Esophagus muscularis mucosa (tissue), 4 donors: ENCODE measurements around the gene RMRP. TPM values are rescaled to one million over a fixed set of nuclear protein-coding genes. Genes with fewer than 3 reads are reported as not detected.

Experiments used
- DNase-seq: peaks from one replicate; pipeline ENCODE4 v3.0.0-alpha.2; 2017; ENCODE audit errors: extremely low spot score
- H3K27ac ChIP-seq, 4 donors: fragments of 200-600 bp; sonication (generic); replicated peaks in 1 of 4; 1 replicate in 3 of 4; 2 replicates in 1 of 4; pipeline ENCODE4 v1.5.1; 2016 to 2019; ENCODE audit warnings: mild to moderate bottlenecking in 1 of 4
- H3K27me3 ChIP-seq, 4 donors: fragments of 200-600 bp; sonication (generic); one replicate each; pipeline versions ENCODE4 v1.5.1 to v1.6.0; 2016 to 2019
- H3K36me3 ChIP-seq, 4 donors: fragments of 200-600 bp; sonication (generic); one replicate each; pipeline ENCODE4 v1.5.1; 2016 to 2019
- H3K4me1 ChIP-seq, 4 donors: fragments of 200-600 bp; sonication (generic); one replicate each; pipeline ENCODE4 v1.5.1; 2016 to 2019
- H3K4me3 ChIP-seq, 4 donors: fragments of 200-600 bp; sonication (generic); 1 replicate in 2 of 4; 2 replicates in 2 of 4; pipeline ENCODE4 v1.5.1; 2016 to 2019; ENCODE audit warnings: mild to moderate bottlenecking in 4 of 4, moderate library complexity in 1 of 4
- H3K9me3 ChIP-seq, 4 donors: fragments of 200-600 bp; sonication (generic); 1 replicate in 3 of 4; 2 replicates in 1 of 4; pipeline ENCODE4 v1.5.1; 2016 to 2019
- EP300 ChIP-seq: sonication (generic); formaldehyde crosslinking; IDR thresholded peaks from one replicate; pipeline ENCODE4 v1.6.1; 2017; ENCODE audit warnings: antibody characterized with exemption
- POLR2A ChIP-seq: fragments of 450-650 bp; IDR thresholded peaks from one replicate; pipeline ENCODE4 v1.6.1; 2017; ENCODE audit warnings: antibody characterized with exemption, moderate library complexity, mild to moderate bottlenecking, low read depth
- POLR2AphosphoS5 ChIP-seq, 2 donors: sonication (generic); formaldehyde crosslinking; IDR thresholded peaks; one replicate each; pipeline ENCODE4 v1.6.1; 2017; ENCODE audit warnings: antibody characterized with exemption in 2 of 2
- WGBS: methylation state at CpG from one replicate; pipeline ENCODE4 v1.1.5; 2018; 5-methylcytosine and 5-hydroxymethylcytosine counted together
- intact Hi-C: fragments of 100-400 bp; cut with DNase I; formaldehyde crosslinking; loops from one replicate; pipeline ENCODE4 v1.15.1; 2023
- total RNA-seq, 4 donors: library from RNA; depleted of rRNA; stranded (reverse); fragments of >200 nt; gene quantifications; one replicate each; pipeline versions ENCODE4 v1.1.0 to v1.2.1, GENCODE V29; 2016
- TF ChIP-seq, protein P1 (sequence below), 3 experiments: fragments of 200-600 bp in 2 of 3; fragments of 450-650 bp in 1 of 3; sonication (generic) in 2 of 3; IDR thresholded peaks; one replicate each; pipeline ENCODE4 v1.5.1; 2017 to 2019; ENCODE audit warnings: antibody characterized with exemption in 3 of 3, mild to moderate bottlenecking in 2 of 3, moderate library complexity in 1 of 3

RMRP gene
- total RNA-seq, 4 donors from 2014 or later, result 1,899 to 6,162 (median 2,510) TPM

DNA sequence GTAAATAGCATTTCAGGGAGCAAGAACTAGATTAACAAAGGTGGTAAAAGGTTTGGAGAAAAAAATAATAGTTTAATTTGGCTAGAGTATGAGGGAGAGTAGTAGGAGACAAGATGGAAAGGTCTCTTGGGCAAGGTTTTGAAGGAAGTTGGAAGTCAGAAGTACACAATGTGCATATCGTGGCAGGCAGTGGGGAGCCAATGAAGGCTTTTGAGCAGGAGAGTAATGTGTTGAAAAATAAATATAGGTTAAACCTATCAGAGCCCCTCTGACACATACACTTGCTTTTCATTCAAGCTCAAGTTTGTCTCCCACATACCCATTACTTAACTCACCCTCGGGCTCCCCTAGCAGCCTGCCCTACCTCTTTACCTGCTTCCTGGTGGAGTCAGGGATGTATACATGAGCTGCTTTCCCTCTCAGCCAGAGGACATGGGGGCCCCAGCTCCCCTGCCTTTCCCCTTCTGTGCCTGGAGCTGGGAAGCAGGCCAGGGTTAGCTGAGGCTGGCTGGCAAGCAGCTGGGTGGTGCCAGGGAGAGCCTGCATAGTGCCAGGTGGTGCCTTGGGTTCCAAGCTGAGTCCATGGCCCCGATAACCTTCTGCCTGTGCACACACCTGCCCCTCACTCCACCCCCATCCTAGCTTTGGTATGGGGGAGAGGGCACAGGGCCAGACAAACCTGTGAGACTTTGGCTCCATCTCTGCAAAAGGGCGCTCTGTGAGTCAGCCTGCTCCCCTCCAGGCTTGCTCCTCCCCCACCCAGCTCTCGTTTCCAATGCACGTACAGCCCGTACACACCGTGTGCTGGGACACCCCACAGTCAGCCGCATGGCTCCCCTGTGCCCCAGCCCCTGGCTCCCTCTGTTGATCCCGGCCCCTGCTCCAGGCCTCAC is 15.6 kb upstream of the RMRP start, which contains the start of gene CA9:
Gene CA9 (plus strand): TSS at position 797 of the 893 bp plus-strand sequence. CDS start 32 bp downstream, at position 829.
- peak within 1 kb of the TSS; percentile 36 to 69 (median 62) for H3K27ac ChIP-seq
- 49% methylated on average over 9 of the region's 10 CpGs for WGBS

DNA sequence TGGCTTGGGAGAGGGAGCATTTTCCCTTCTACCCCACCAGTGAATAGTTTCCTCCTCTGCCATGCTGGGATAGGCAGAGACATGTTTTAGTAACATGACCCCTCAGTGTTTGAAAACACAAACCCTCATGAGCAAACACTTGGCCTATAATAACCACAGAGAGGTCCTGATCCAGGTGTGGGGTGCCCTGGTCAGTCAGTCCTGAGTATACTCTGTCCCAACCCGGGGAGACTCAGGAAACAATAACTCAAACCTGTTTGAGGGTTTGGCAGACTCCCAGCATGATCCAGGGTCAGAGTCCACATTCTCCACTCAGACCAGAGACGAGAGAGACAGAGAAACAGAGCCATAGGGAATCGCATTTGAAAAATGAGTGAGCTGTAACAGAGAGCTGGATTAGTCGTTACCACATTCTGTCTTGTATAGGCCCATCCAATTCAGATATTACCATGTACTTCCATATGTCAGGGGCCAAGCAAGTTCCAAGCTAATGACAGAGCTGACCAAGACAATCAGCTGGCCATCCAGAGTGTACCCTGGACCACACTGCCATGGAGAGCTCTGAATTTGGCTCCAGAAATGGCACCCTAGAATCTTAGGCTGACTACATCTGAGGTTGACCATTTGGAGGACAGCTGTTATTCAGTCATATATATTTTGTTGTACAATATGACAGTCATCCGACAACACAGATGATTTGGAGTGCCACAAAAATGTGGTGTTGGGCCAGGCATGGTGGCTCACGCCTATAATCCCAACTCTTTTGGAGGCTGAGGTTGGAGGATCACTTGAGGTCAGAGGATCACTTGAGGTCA is 11.7 kb upstream of the RMRP start:
- H3K4me1 ChIP-seq, result peaks cover 25 to 38% (median 33%) of the 10 kb centered on the region in 4 donors
- no peak overlapping the region for H3K27ac ChIP-seq
- H3K27me3 ChIP-seq, result no peaks in the 10 kb centered on the region
- H3K4me3 ChIP-seq, result no peak overlapping the region
- intact Hi-C loops, result no loop called here
- no peak for TF ChIP-seq POLR2A
- TF ChIP-seq EP300, result no peak
- TF ChIP-seq, protein P1, sequence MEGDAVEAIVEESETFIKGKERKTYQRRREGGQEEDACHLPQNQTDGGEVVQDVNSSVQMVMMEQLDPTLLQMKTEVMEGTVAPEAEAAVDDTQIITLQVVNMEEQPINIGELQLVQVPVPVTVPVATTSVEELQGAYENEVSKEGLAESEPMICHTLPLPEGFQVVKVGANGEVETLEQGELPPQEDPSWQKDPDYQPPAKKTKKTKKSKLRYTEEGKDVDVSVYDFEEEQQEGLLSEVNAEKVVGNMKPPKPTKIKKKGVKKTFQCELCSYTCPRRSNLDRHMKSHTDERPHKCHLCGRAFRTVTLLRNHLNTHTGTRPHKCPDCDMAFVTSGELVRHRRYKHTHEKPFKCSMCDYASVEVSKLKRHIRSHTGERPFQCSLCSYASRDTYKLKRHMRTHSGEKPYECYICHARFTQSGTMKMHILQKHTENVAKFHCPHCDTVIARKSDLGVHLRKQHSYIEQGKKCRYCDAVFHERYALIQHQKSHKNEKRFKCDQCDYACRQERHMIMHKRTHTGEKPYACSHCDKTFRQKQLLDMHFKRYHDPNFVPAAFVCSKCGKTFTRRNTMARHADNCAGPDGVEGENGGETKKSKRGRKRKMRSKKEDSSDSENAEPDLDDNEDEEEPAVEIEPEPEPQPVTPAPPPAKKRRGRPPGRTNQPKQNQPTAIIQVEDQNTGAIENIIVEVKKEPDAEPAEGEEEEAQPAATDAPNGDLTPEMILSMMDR (IDR thresholded peaks at IDR 0.05), result no peak
- no peak for TF ChIP-seq POLR2AphosphoS5 (IDR thresholded peaks at IDR 0.05)
- DNase-seq, result no peak
- no peaks in the 10 kb centered on the region for H3K36me3 ChIP-seq
- H3K9me3 ChIP-seq, result no peaks in the 10 kb centered on the region
- 87% methylated on average over 5 of the region's 6 CpGs for WGBS

More for the DNA sequence above, 15.6 kb upstream of the RMRP start, which contains the start of gene CA9:
- peaks cover 21 to 34% (median 31%) of the 10 kb centered on the region in 4 donors for H3K4me1 ChIP-seq
- TF ChIP-seq POLR2A, result no peak
- peak; percentile 16 to 43 for TF ChIP-seq POLR2AphosphoS5 (IDR thresholded peaks at IDR 0.05)
- no peak for DNase-seq
- intact Hi-C loops, result no loop called here
- H3K4me3 ChIP-seq, result no peak within 1 kb of the TSS
- H3K36me3 ChIP-seq, result no peaks in the 10 kb centered on the region
- H3K27me3 ChIP-seq, result no peaks in the 10 kb centered on the region
- no peaks in the 10 kb centered on the region for H3K9me3 ChIP-seq

DNA sequence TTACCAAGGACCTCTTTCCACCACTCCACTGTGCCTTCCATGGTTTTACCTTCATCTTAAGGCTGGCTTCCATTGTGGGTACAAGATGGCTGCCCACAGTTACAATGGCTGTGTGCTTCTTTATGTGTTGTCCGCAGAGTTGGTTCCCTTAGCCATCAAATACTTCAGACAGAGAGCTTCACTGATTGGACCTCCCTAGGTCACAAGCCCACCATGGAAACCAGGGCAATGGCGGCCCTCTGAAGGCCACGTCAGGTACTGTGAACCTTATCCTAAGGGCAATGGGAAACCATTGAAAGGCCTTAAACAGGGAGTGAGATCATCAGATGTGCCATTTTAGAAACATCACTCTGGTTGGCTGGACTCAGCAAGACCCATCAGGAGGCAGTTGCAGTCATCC is 10.1 kb upstream of the RMRP start:
- Histone ChIP-seq H3K4me3 (no peak overlapping the region), H3K27me3 (no peaks in the 10 kb centered on the region), H3K27ac (no peak overlapping the region), H3K36me3 (no peaks in the 10 kb centered on the region), H3K4me1 (peaks cover 17 to 38% (median 35%) of the 10 kb centered on the region in 4 donors), H3K9me3 (no peaks in the 10 kb centered on the region)
- intact Hi-C loops, result no loop called here
- TF ChIP-seq POLR2AphosphoS5 (IDR thresholded peaks at IDR 0.05) (no peak), POLR2A (no peak), EP300 (no peak)
- TF ChIP-seq, protein P1 (IDR thresholded peaks at IDR 0.05), result no peak
- WGBS, result 93% methylated on average over 3 of the region's 3 CpGs
- DNase-seq, result no peak

DNA sequence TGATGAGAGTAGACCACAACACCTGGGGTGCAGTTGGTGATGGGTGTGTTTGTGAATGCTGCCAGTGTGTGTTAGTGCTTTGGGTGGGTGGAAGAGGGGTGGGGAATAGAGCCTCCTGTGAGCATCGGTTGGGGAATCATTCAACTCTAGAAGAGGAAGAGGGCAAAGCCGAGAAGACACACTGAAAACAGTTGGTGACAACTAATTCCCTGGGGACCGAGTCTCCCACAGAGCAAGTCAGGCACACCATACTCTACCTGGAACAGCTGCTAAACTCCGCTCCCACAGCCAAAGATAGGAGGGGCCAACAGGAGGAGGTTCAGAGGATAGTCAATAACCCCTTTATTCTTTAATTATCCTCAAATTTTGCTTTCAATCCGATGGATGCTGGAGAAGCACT is 8.7 kb upstream of the RMRP start:
- intact Hi-C loops, result no loop called here
- H3K27ac ChIP-seq, result peak overlapping the region in 3 of 4 donors; percentile 95 to 99 (median 99)

More for the DNA sequence above, 8.7 kb upstream of the RMRP start:
- no peak for DNase-seq
- Histone ChIP-seq H3K9me3 (no peaks in the 10 kb centered on the region), H3K4me1 (peaks cover 25 to 51% (median 48%) of the 10 kb centered on the region in 4 donors), H3K36me3 (peaks cover 0 to 1% (median 0%) of the 10 kb centered on the region in 4 donors), H3K4me3 (no peak overlapping the region), H3K27me3 (no peaks in the 10 kb centered on the region)
- TF ChIP-seq POLR2AphosphoS5 (IDR thresholded peaks at IDR 0.05), result no peak
- no peak for TF ChIP-seq POLR2A
- TF ChIP-seq, protein P1 (IDR thresholded peaks at IDR 0.05), result no peak
- no peak for TF ChIP-seq EP300
- WGBS, result 91% methylated on average over 5 of the region's 5 CpGs
